ENCODE results near the gene HLTF.

GRCh38 chr3:148998297-148998696, 88.0 kb downstream of the HLTF start:
- TF ChIP-seq CTCF (conservative IDR thresholded peaks at IDR 0.05 in 1 of 2, IDR thresholded peaks at IDR 0.05 in 1 of 2; ENCODE audit: low read depth in 1 of 2, low read length in 2 of 2) (no peak), EZH2 (IDR thresholded peaks at IDR 0.05; ENCODE audit: low read length, missing control alignments) (no peak)
